GM21360 (cell line): ENCODE data around the gene DHX16.

Experiments used
- ATAC-seq: cut with Tn5 transposase; IDR thresholded peaks from one replicate; pipeline ENCODE4 v1.9.1; 2021; ENCODE audit warnings: mild to moderate bottlenecking, moderate library complexity; ENCODE audit not compliant: unreplicated experiment

The DHX16 gene

DNA sequence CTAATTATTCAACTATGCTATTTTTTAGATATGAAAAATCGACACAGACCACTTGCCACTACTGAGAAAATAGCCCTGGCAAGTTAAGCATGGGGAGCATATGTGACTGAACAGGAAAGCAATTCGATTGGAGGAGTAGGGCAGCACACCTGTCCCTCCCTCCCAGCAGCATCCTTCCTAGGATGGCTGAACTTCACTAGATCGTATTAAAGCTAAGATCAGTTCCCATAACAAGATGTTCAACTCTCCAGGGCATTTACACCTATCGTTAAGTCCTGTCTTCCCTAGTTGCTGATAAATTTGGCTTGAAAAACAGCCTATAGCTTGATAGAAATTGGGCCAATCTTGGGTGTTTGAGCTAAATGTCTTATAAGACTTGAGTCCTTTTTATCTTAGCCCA lies 62.7 kb downstream of the DHX16 start:
- no peak for ATAC-seq

DNA sequence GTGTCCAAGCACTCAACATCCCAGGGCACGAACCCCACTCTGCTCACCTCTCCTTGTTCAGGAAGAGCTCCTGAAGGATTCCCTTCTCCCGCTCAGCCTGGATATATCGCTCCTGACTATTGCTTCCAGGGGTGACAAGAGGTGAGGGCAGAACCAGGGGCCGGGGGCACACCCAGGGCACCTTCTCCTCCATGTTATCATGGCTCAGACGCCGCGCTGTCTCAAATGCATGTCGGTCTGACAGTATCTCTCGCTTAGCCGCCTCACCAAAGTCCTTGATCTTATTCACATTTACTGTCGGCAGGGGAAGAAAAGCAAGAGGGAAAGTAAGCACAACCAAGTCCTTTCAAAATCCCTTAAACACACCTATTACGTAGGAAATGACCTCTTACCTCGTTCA lies 68.8 kb downstream of the DHX16 start:
- no peak for ATAC-seq
